IMR-90 (cell line): ENCODE data around the gene GLCCI1.

ENCODE experiments used
- CEBPB ChIP-seq: IDR thresholded peaks from 2 replicates; pipeline ENCODE4 v1.6.1; 2012; ENCODE audit warnings: low read depth, low read length, improper control_type of control experiment
- CTCF ChIP-seq: conservative IDR thresholded peaks from 2 replicates; pipeline ENCODE4 v1.5.1; 2012; ENCODE audit warnings: mild to moderate bottlenecking, low read depth, low read length, improper control_type of control experiment

DNA sequence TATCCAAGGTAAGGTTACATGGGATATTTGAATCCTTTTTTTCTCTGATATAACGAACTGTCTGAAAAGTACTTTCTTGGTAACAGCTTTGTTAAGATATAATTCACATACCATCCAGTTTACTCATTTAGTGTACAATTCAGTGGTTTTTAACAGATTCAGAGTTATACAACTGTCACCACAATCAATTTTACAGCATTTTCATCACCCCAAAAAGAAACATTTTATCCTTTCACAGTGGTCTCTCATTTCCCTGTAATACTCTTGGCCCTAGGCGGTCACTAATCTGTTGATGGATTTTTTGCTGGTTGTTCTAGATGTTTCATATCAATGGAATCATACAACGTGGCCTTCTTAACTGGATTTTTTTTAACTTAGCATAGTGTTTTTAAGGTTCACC lies 91.6 kb downstream of the GLCCI1 start:
- TF ChIP-seq CTCF (no peak), CEBPB (no peak)
